IPS-NIHi7 (cell line): ENCODE results near the gene FAM53B.
"Not testable (repeated sequence)": the region's sequence is repeated elsewhere in the genome, so short reads cannot be mapped to it uniquely, and the experiment has no call there.

Experiments used
- DNase-seq: peaks from one replicate; pipeline ENCODE4 v3.0.0; 2012; ENCODE audit warnings: mixed read lengths; ENCODE audit errors: extremely low spot score

Gene FAM53B

DNA sequence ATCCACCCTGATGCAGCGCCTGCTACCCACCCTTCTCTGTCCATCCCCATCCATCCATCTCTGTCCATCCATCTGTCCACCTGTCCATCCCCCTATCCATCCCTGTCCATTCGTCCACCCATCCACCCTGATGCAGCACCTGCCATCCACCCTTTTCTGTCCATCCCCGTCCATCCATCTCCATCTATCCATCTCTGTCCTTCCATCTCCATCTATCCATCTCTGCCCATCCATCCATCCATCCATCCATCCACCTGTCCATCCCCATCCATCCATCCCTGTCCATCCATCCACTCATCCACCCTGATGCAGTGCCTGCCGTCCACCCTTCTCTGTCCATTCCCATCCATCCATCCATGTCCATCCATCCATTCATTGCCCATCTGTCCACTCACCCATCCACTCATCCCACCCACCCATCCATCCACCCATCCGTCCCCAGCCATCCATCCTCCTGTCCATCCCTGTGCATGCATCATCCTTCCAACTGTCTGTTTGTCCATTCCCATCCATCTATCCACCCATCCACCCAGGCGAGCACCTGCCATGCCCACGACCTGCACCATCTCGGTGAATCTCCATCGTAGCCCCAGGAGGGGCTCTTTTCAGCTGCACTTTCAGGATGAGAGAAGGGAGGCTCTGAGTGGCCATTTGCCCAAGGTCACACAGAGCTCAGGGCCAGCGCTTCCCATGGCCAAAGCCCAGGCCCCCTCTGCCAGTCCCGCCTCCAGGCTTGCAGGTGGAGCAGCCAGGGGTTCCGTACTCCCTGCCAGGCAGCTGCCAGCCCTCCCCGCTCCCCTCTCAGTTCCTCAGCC lies 145.2 kb downstream of the FAM53B start:
- no peak for DNase-seq

DNA sequence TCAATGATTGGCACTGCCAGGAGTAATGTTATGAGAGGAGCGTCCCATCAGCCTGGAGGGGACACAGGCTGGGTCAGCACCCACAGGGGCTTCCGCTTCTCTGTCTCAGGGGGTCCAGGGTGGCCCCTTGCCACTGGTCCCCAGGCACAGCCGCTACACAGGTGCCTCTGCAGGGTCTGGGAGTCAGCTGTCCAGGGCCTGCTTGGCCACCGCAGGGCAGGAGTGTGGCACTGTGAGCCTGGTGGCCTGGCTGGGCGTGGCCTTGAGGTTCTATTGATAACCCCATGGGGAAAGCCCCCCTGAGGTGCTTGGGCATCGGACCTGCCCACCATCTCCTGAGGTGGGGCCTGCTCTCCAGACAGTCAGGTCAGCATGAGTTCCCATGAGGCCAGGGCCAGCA lies 146.0 kb downstream of the FAM53B start:
- DNase-seq: no peak

DNA sequence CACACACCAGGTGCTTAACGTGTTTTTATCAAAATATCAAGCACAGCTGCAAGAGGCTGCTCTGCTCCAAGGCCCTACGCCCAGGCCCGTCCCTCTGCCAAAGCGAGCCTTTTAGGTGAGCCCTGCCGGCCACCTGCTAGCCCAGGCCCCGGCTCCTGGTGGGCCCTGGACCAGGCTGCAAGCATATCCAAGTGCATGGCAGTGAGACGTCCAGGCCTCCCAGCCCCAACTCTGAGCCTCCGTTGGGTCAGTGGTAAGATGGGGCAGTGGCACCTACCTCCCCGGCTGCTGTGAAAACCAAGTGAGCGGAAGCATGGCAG lies 146.4 kb downstream of the FAM53B start:
- no peak for DNase-seq

DNA sequence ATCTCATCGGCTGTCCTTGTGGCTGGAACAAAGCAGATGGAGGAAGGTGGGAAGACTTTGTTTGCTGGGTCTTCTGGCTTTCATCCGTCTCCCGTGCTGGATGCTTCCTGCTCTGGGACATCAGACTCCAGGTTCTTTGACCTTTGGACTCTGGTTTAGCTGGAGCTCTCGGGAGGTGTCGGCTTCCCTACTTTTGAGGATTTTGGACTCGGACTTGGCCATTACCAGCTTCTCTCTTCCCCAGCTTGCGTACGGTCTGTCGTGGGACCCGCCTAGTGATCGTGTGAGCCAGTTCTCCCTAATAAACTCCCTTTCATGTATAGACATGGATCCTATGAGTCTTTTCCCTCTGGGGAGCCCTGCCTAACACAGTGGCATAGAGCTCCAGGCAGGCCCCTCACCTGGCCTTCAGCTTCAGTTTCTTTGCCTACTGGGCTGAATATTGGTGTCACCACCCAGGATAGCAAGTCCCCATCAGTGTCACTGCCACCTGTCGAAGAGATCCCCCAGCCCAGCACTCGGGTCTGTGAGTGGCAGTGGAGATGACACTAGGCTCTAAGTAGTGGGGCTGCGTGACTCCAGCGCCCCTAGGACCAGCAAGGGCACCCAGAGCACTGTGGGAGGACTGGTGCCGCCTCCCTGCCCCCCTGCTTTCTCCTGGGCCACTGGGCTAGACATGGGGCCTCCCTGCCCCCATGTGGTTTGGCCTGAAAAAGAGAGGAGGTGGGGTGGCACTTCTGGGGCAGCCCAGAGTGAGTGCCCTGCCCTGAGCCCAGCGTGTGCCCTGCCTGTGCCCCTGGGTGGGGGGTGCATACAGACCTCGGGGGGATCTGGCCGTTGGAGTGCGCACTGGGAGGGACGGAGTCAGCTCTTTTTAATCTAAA lies 147.0 kb downstream of the FAM53B start:
- no peak for DNase-seq

DNA sequence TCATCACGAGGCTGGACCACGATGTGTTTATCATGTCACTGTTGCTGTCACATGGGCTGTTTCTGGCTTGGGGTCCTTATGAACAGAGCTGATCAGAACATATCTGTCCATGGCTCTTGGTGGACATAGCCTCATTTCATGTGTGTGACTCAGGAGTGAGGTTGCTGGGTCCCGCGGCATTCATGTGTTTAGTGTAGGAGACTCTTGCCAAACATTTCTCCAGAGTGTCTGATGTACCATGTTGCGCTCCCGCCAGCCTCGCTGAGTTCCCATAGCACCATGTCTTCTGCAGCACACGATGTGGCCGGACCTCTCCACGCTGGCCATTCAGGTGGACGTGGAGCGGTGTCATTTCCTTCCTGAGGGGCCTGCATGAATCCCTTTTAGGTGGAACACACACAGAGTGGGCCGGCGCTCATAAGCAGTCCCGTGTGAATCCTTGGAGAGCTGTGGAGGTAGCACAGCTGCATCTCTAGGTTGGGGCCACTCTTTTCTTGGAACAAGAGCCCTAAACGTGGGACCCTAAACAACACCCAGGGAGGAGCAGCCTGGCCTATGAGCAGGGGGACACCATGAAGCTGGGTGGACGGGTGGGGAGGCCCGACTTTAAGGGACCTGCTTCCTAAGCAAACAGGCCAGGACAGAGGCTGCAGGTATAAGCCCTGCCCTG lies 147.9 kb downstream of the FAM53B start:
- DNase-seq: no peak

DNA sequence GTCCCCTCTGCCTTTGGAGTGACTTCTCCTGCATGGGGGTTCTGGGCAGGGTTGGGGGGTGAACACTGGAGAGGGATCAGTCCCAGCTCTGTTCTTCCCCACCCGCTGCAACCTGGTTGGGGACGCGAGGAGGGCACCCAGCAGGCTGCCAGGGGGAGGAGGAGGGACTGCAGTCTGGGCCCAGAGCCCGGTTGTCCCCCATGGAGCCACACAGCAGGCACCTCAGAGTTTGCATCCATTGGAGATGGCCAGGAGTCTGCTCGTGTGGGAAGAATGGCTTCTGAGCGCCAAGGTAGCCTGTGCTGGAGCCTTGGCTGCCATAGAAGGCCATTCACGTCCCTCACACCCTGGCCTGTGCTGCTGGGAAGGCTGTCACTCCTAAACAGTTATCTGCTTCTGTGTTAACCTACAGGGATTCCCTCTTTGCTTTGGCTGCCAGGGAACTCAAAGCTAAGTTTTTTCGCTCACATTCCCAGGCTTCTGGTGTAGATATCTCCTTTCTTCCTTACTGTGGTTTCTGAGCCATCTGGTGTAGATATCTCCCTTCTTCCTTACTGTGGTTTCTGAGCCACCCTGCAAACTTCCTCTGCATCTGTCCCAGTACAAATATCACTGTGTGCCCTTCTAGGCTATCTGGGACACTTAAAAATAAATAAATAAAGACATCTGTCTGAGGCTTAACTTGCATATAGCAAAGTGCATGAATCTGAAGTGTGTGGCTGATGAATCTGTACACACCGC lies 148.9 kb downstream of the FAM53B start:
- DNase-seq: no peak

DNA sequence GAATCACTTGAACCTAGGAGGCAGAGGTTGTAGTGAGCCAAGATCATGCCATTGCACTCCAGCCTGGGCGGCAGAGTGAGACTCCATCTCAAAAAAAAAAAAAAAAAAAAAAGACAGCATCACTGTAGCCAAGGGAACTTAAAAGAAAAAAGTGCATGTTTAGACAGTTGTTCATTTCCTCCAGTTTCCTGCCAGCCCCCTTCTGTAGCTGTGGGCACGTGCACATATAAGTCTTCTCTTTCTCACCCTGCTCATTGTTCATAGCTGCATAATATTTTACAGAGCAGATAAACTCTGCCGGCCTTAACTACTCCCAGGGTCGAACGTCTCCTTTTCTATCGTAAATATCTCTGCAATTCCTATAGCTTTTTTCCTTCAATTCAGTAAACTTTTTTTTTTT lies 149.9 kb downstream of the FAM53B start:
- DNase-seq: no peak

DNA sequence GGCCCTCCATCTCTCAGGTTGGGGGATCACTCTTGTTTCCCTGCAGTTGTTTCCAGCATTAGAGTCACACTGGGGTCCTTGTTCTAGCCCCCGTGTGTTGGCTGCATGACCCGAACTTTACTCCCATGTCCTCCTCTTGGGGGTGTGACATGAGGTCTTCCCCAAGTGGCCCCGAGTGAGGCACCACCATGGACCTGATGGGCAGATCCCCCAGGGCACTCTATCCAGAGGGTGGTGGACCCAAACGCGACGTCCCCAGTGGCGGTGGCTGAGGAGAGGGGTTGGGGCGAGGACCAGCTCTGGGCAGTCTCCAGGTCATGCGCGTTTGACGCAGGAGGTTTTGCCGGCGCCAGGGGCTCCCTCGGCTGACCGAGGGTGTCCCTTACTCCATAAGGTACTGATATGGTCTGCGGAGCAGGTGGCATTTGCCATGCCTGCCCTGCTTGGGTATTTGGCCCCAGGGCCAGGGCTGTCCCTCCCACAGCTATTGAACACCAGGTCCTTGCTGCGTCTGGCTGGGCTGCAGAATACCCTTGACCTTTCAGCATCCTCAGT lies 150.7 kb downstream of the FAM53B start:
- no peak for DNase-seq

DNA sequence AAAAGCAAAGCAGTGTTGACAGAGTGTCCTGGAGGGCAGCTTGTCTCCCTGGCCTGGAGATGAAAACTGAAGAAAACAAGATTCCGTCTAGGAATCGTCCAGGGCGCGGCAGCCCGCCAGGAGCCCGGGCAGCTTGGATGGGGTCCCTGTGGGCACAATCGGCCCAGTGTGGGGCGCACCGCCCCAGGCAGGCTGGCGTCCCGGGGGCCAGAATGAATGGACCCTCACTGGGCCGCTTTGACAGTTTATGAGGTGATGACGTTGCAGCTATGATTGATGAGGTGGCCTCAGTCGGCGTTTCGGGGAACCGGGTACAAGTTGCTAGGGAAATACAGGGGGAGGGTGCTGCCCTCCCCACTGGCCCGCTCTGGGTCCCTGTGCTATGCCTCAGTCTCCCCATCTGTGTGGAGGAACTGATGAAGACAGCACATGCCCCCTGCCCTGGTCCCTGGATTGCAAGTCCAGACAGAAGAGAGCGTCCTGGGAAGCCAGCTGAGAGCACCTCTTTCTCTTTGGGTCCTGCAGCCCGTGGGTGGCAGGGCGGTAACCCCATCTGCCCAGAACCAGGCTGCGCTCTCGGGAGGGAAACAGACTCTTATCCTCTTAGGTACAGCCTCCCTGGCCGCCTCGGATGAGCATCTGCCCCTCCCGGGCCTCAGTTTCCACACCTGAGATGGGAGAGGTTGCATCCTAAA lies 151.3 kb downstream of the FAM53B start:
- no peak for DNase-seq

DNA sequence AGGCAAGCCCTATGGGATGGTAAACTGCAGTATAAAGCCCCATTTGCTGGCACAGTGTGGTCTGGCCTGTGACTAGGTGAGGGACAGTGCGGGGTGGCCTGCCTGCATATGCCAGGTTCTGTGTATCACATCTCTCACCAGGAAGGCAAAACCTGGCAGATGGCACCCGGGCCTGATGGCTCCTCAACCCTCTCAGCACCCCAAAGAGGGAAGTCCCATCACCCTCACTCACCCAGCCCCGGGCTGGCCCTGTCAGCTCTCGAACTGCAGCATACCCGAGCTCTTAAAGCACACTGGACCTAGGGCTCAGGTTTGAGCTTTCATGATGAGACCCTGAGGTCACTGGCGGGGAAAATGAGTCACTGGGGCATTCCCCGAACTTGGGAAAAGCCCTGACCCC lies 152.1 kb downstream of the FAM53B start:
- no peak for DNase-seq

DNA sequence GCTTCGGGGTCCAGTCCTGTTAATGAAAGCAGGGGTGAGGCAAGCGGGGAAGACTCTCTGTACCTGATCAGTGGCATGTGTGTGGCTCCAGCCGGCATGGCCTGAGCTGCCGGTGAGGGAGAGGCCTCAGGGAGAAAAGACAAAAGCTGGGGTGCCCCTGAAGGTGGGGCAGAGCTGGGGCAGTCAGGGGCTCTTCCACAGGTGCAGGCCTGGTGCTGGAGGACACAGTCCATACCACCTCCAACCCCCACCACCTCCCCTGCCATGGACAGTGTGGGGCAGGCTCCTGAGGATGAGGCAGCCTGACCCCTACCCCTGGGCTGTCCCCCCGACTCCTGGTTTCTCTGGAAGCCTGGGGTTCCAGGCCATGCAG lies 153.1 kb downstream of the FAM53B start:
- no peak for DNase-seq

DNA sequence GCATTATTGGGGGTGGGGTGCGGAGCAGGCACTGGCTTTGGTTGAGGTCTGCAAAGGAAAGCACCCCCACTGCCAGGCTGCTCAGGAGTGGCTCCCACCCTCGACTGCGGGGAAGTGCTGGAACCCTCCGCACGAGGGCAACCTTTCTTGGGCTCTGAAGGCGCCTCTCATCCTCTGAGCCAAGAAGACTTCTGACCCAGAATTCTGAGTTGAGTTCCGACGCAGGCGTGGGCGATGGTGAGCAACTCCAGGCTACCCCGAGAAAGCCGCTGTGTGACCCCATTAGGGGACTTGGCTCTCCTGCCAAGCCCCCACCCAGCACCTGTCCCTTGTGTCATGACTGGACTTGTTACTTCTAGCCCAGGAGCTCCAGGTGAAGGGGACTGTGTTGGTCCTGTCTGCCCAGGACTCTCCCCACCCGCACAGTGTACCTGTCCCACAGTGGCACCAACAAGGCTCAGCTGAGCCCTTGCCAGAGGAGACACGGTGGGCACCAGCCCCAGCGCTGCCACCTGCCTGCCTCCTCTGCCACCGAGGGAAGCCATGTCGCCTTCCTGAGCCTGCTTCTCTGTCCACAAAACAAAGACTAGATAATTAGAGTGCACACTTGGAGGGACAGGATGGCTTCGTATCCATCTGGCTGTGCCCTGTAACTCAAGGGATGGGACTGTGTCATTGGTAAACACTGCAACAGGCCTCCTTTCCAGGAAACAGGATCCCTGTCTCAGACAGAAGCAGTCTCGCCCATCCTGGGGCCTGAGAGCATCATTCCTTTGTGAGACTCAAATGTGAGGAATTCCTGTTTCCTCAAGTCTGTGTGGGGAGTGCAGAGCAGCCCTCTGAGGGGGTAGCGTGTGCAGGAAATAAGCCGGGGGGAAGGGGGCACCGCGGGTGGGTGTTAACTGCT lies 153.7 kb downstream of the FAM53B start:
- DNase-seq: no peak

DNA sequence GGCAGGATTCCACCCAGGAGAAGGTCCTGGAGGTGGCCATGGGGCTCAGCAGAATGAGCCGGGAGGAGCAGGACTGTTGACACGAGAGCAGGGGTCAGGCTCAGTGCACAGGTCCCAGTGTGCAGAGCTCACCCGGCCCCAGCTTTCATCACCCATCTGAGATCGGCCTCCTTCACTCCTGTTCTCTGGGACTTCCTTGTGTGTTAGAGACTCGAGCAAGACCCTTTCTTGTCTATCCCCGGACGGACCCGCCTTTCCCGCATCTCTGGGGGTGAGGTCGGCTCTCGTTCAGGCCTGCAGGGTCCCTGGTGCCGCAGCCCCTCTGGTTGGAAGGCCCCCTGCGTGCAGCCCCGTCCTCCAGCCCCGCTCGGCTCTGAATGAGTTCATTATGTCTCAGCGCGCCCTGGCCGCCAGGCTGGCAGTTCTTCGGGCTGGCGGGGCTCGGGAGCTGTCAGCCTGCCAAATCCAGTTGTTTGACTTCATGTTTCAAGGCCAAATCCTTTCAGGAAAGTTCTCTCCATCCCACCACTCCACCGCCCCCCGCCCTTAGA lies 154.6 kb downstream of the FAM53B start:
- no peak for DNase-seq

DNA sequence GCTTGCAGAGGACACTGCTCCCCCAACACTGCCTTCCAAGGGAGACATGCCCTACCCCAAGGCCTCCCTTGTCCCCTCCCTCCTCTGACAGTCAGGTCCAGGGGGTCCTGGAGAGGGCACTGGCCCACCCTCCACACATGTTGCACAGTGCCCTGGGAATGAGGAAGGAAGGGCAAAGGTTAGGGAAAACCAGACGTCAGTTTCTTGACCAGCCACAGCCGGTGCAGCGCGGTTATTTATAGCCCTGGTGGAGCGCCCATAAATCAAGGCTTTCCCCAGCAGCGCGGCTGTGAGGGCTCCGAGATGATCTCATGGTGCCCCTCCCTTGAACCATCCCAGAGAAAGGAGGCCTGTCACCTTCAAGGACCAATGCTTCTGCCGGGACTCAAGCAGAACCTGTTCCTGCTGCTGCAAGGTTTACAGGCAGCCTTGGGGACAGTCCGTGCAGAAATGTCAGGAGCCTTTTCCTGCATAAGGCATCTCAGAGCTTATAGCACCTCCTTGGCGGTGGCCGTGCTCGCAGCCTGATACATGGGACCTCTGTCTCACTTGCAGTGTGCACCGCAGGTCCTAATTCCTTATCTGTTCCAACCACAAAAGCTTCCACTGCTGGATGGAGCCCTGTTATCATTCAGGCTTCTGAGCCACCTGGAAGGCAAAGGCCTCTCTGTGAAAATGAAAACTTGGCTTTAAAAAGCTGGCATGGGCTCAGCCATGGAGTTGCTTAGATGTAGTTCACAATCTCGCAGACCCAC lies 155.3 kb downstream of the FAM53B start:
- DNase-seq: no peak

DNA sequence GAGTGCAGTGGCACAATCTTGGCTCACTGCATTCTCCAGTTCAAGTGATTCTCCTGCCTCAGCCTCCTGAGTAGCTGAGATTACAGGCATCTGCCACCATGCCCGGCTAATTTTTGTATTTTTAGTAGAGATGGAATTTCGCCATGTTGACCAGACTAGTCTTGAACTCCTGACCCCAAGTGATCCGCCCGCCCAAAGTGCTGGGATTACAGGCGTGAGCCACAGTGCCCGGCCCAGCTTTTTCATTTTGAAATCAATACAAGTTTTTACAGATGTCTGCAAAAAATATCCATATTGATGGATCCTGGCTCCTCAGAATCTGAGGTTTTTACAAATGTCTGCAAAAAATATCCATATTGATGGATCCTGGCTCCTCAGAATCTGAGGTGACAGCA lies 155.8 kb downstream of the FAM53B start:
- DNase-seq: not testable (repeated sequence)

DNA sequence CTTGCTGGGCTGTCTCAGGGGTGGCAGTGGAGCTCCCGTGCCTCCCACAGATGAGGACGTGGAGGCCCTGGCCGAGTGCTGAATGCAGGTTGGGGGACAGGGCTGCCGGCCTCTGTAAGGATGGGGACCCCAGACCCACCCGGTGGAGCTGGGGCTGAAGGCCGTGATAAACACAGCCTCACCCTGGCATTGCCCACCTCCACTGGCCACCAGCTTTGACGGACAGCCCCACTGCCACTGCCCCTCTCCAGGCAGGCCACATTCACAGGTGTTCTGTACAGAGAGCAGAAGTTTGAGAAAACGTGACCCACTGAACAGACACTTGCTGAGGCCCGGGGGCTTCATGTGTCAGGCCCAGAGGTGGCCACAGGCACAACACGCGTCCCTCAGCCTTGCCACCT lies 156.4 kb downstream of the FAM53B start:
- no peak for DNase-seq

DNA sequence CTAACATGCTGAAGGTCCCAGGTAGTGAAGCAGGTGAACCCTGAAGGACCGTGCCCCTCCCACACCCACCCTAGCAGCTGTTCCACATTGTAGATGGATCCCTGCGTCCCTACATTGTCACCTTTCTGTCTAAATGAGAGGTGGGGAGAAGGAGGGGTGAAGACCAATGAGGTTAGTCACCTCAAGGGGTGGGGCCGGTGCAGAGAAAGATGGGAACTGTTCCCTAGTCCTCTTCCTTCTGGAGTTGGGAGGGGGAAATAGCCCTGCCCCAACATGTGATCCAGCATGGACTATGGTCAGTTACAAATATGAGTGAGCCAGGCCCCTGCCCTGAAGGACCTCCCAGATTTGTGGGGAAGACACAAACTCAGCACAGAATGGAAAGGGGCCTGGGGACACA lies 158.0 kb downstream of the FAM53B start:
- DNase-seq: no peak

DNA sequence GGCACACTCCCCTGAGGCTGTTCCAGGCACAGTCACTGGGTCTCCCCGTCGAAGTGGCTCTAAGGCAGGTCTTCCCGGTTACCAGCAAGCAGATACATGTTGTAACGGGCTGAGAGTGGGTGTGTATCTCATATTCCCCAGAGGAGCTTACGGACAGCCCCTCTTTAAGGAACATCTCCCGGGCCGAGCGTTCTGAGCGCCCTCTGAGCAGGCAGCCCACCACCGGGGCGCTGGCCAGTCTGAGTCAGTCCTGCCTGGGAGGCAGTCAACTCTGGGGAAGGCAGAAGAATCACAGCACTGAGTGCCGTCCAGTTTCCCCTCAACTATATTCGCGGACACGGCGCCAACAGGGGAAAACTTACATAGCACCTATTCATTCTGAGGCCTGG lies 165.2 kb downstream of the FAM53B start:
- no peak for DNase-seq
